OCI-LY1 (cell line): ENCODE data around the gene GRAMD1A.

Source experiments
- H2AFZ ChIP-seq: fragments of 200-600 bp; sonication (generic), shearing (Covaris generic); 2 replicates; pipeline ENCODE4 v1.6.0; 2014; ENCODE audit warnings: antibody characterized with exemption, mild to moderate bottlenecking, low read length
- H3F3A ChIP-seq: fragments of 200-600 bp; sonication (generic), shearing (Covaris generic); 2 replicates; pipeline ENCODE4 v1.6.0; 2014; ENCODE audit warnings: mild to moderate bottlenecking, antibody characterized with exemption, low read length, moderate library complexity; ENCODE audit not compliant: insufficient read depth
- H3K27ac ChIP-seq: fragments of 200-600 bp; sonication (generic); 2 replicates; pipeline ENCODE4 v1.5.1; 2014; ENCODE audit warnings: low read length, mixed run types, mild to moderate bottlenecking, low read depth; ENCODE audit not compliant: poor library complexity, severe bottlenecking
- H3K27me3 ChIP-seq: fragments of 200-600 bp; sonication (generic); 2 replicates; pipeline ENCODE4 v1.6.0; 2014; ENCODE audit warnings: antibody characterized with exemption, mild to moderate bottlenecking, low read length, moderate library complexity; ENCODE audit not compliant: insufficient read depth
- H3K36me3 ChIP-seq: fragments of 200-600 bp; sonication (generic); 2 replicates; pipeline ENCODE4 v1.6.1; 2014; ENCODE audit warnings: mild to moderate bottlenecking, antibody characterized with exemption, low read length, moderate library complexity, mixed read lengths; ENCODE audit not compliant: insufficient read depth
- H3K4me1 ChIP-seq: fragments of 200-600 bp; sonication (generic); 2 replicates; pipeline ENCODE4 v1.5.1; 2014; ENCODE audit warnings: mild to moderate bottlenecking, low read length, moderate library complexity; ENCODE audit not compliant: insufficient read depth, severe bottlenecking
- H3K4me2 ChIP-seq: fragments of 200-600 bp; sonication (generic), shearing (Covaris generic); 2 replicates; pipeline ENCODE4 v1.6.1; 2014; ENCODE audit warnings: low read length
- H3K4me3 ChIP-seq: fragments of 200-600 bp; sonication (generic); 2 replicates; pipeline ENCODE4 v1.5.1; 2014; ENCODE audit warnings: low read length, low read depth, mild to moderate bottlenecking, mixed read lengths; ENCODE audit not compliant: poor library complexity, severe bottlenecking
- H3K79me2 ChIP-seq: fragments of 200-600 bp; shearing (Covaris generic); 2 replicates; pipeline ENCODE4 v1.6.1; 2016; ENCODE audit warnings: mixed run types, low read length, mixed read lengths; ENCODE audit not compliant: insufficient read depth
- H3K9ac ChIP-seq: fragments of 200-600 bp; sonication (generic), shearing (Covaris generic); 2 replicates; pipeline ENCODE4 v1.6.1; 2014; ENCODE audit warnings: mild to moderate bottlenecking, low read length, mixed read lengths
- H3K9me2 ChIP-seq: fragments of 200-600 bp; sonication (generic), shearing (Covaris generic); 2 replicates; pipeline ENCODE4 v1.6.1; 2014; ENCODE audit warnings: low read depth, mild to moderate bottlenecking, low read length, mixed read lengths
- H3K9me3 ChIP-seq: fragments of 200-600 bp; shearing (Covaris generic); 2 replicates; pipeline ENCODE4 v1.6.1; 2014; ENCODE audit warnings: low read length, mixed read lengths
- H4K20me1 ChIP-seq: fragments of 200-600 bp; sonication (generic), shearing (Covaris generic); 2 replicates; pipeline ENCODE4 v1.6.0; 2016; ENCODE audit warnings: mild to moderate bottlenecking, low read length; ENCODE audit not compliant: insufficient read depth
- EZH2 ChIP-seq: fragments of 200-600 bp; sonication (generic), shearing (Covaris generic); IDR thresholded peaks from 2 replicates; pipeline ENCODE4 v1.8.0; 2017; ENCODE audit warnings: borderline replicate concordance, mixed run types, mild to moderate bottlenecking, antibody characterized with exemption, low read length, moderate library complexity, mixed read lengths
- TF ChIP-seq, protein P1 (sequence below): fragments of 200-600 bp; sonication (generic), shearing (Covaris generic); IDR thresholded peaks from 2 replicates; pipeline ENCODE4 v1.5.1; 2017; ENCODE audit warnings: mild to moderate bottlenecking, antibody characterized with exemption, low read length, moderate library complexity, mixed read lengths

Gene GRAMD1A

GRCh38 chr19:35039881-35040825, 40.0 kb downstream of the GRAMD1A start:
- Histone ChIP-seq H3F3A (no peaks in the 10 kb centered on the region), H3K4me2 (no peak overlapping the region), H4K20me1 (no peaks in the 10 kb centered on the region), H3K9me3 (no peaks in the 10 kb centered on the region), H3K9me2 (no peaks in the 10 kb centered on the region), H3K9ac (no peak overlapping the region), H3K27ac (no peak overlapping the region), H3K36me3 (no peaks in the 10 kb centered on the region), H2AFZ (no peak overlapping the region), H3K27me3 (no peaks in the 10 kb centered on the region; the same call in 1 of the 2 replicates), H3K79me2 (no peaks in the 10 kb centered on the region), H3K4me1 (peaks cover 5% of the 10 kb centered on the region), H3K4me3 (no peak overlapping the region)
- no peak for TF ChIP-seq EZH2
- TF ChIP-seq, protein P1, sequence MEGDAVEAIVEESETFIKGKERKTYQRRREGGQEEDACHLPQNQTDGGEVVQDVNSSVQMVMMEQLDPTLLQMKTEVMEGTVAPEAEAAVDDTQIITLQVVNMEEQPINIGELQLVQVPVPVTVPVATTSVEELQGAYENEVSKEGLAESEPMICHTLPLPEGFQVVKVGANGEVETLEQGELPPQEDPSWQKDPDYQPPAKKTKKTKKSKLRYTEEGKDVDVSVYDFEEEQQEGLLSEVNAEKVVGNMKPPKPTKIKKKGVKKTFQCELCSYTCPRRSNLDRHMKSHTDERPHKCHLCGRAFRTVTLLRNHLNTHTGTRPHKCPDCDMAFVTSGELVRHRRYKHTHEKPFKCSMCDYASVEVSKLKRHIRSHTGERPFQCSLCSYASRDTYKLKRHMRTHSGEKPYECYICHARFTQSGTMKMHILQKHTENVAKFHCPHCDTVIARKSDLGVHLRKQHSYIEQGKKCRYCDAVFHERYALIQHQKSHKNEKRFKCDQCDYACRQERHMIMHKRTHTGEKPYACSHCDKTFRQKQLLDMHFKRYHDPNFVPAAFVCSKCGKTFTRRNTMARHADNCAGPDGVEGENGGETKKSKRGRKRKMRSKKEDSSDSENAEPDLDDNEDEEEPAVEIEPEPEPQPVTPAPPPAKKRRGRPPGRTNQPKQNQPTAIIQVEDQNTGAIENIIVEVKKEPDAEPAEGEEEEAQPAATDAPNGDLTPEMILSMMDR, result no peak

GRCh38 chr19:35040826-35041547, 40.9 kb downstream of the GRAMD1A start:
- no peaks in the 10 kb centered on the region; the same call in 1 of the 2 replicates for H3K27me3 ChIP-seq
- no peaks in the 10 kb centered on the region for H3F3A ChIP-seq
- no peaks in the 10 kb centered on the region for H4K20me1 ChIP-seq
- peaks cover 5% of the 10 kb centered on the region for H3K4me1 ChIP-seq
- H3K4me2 ChIP-seq, result no peak overlapping the region
- no peak overlapping the region for H3K27ac ChIP-seq
- H3K9ac ChIP-seq, result no peak overlapping the region
- no peaks in the 10 kb centered on the region for H3K9me2 ChIP-seq
- H3K36me3 ChIP-seq, result no peaks in the 10 kb centered on the region
- no peak for TF ChIP-seq EZH2
- TF ChIP-seq, protein P1, result no peak
- H3K9me3 ChIP-seq, result no peaks in the 10 kb centered on the region
- no peaks in the 10 kb centered on the region for H3K79me2 ChIP-seq
- no peak overlapping the region for H2AFZ ChIP-seq
- no peak overlapping the region for H3K4me3 ChIP-seq

DNA sequence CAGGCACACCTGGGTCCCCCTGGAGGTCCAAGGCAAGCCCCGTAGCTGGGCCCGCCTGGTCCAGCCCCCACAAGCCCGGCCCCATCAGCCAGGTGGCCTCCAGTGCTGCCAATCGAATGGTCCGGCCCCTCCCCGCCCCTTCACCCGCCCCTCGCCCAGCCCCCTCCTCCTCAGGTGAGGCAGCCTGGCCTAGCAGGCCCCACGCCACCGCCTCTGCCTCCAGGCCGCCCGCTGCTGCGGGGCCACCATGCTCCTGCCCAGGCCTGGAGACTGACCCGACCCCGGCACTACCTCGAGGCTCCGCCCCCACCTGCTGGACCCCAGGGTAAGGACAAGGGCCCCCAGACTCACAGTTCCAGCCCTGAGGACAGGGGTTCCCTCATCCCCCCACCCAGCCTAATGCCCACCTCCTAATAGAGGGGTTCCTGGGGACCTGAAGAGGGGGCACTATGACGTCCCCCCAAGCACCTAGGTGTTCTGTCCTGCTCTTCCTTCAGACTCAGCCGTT, 41.5 kb downstream of the GRAMD1A start, which contains the start of gene HPN:
Gene HPN (plus strand): TSS at position 174 of the 508 bp plus-strand sequence. CDS start 786 bp downstream, outside the sequence.
- no peak within 1 kb of the TSS for H3K4me2 ChIP-seq
- no peaks in the 10 kb centered on the region for H3F3A ChIP-seq
- TF ChIP-seq, protein P1, result no peak
- TF ChIP-seq EZH2, result no peak
- no peaks in the 10 kb centered on the region for H3K36me3 ChIP-seq
- H3K27ac ChIP-seq, result no peak within 1 kb of the TSS
- H3K9me2 ChIP-seq, result no peaks in the 10 kb centered on the region
- H3K4me1 ChIP-seq, result peaks cover 5% of the 10 kb centered on the region
- no peak within 1 kb of the TSS for H2AFZ ChIP-seq
- no peaks in the 10 kb centered on the region for H3K9me3 ChIP-seq
- no peaks in the 10 kb centered on the region for H3K79me2 ChIP-seq
- H3K4me3 ChIP-seq, result no peak within 1 kb of the TSS
- H3K9ac ChIP-seq, result no peak within 1 kb of the TSS
- H4K20me1 ChIP-seq, result no peaks in the 10 kb centered on the region
- no peaks in the 10 kb centered on the region; the same call in 1 of the 2 replicates for H3K27me3 ChIP-seq
